SHP77 treated with DMSO at 0.1 percent for 48 hours (cell line): ENCODE measurements around the gene PHF1.
"Not testable (repeated sequence)": the region's sequence is repeated elsewhere in the genome, so short reads cannot be mapped to it uniquely, and the experiment has no call there.

Experiments
- DNase-seq: peaks from one replicate; lab custom pipeline; 2025; lab: John Stamatoyannopoulos, UW

PHF1 gene

GRCh38 chr6:33410711-33411631 is at the start of gene PHF1:
PHF1 (plus strand) TSS chr6:33411014; CDS start chr6:33412264, 1,250 bp downstream.
- DNase-seq, result no peak

- not testable (repeated sequence) for DNase-seq
These were observed 47.3 kb upstream of the PHF1 start for GRCh38 chr6:33363486-33363885.

- DNase-seq, result not testable (repeated sequence)
These were observed 46.2 kb upstream of the PHF1 start for GRCh38 chr6:33364475-33365205.

- DNase-seq, result not testable (repeated sequence)
These were observed 45.4 kb upstream of the PHF1 start for GRCh38 chr6:33365206-33365971.

- DNase-seq, result no peak
These were observed 43.7 kb upstream of the PHF1 start for GRCh38 chr6:33367009-33367714.

- DNase-seq, result not testable (repeated sequence)
These were observed 43.1 kb upstream of the PHF1 start for GRCh38 chr6:33367715-33368025.

- DNase-seq, result not testable (repeated sequence)
These were observed 38.9 kb upstream of the PHF1 start for GRCh38 chr6:33371901-33372300.

- DNase-seq, result no peak
These were observed 38.2 kb upstream of the PHF1 start for GRCh38 chr6:33372526-33373123.

GRCh38 chr6:33373960-33374910 is 36.6 kb upstream of the PHF1 start:
- DNase-seq, result no peak

- DNase-seq, result no peak
These were observed 35.6 kb upstream of the PHF1 start for GRCh38 chr6:33375143-33375671.

GRCh38 chr6:33377171-33377570 is 33.6 kb upstream of the PHF1 start:
- DNase-seq, result no peak

GRCh38 chr6:33379184-33379583 is 31.6 kb upstream of the PHF1 start:
- not testable (repeated sequence) for DNase-seq

GRCh38 chr6:33380272-33380981 is 30.4 kb upstream of the PHF1 start:
- DNase-seq, result no peak

GRCh38 chr6:33383427-33384185 is 27.2 kb upstream of the PHF1 start:
- DNase-seq, result no peak

GRCh38 chr6:33384581-33385020 is 26.2 kb upstream of the PHF1 start:
- DNase-seq, result no peak

- DNase-seq, result no peak
These were observed 20.6 kb upstream of the PHF1 start for GRCh38 chr6:33390173-33390572.

- no peak for DNase-seq
These were observed 20.0 kb upstream of the PHF1 start for GRCh38 chr6:33390767-33391277.

GRCh38 chr6:33391278-33391921 is 19.4 kb upstream of the PHF1 start, which contains the start of gene KIFC1:
KIFC1 (plus strand) TSS chr6:33391823; CDS start chr6:33391986, 163 bp downstream.
- peak; percentile 97 for DNase-seq
